SK-N-SH treated with all-trans-retinoic acid at 6 μM for 48 hours (cell line): ENCODE results near the gene LCN12.

Source experiments
- ATAC-seq: fragments of 200-7000 bp; cut with Tn5 transposase; 3 replicates; pipeline ENCODE4 v1.9.1; 2020; ENCODE audit warnings: mild to moderate bottlenecking, moderate library complexity
- ARNTL ChIP-seq: fragments of 450-650 bp; formaldehyde crosslinking; IDR thresholded peaks from 2 replicates; pipeline ENCODE4 v1.5.0; 2020; ENCODE audit warnings: low read depth, mild to moderate bottlenecking, moderate library complexity, borderline replicate concordance
- BACH2 ChIP-seq: fragments of 250-450 bp; sonication (Bioruptor Pico); IDR thresholded peaks from 2 replicates; pipeline ENCODE4 v1.9.0; 2021; ENCODE audit warnings: mild to moderate bottlenecking, borderline replicate concordance
- CSDC2 ChIP-seq: fragments of 250-450 bp; sonication (Bioruptor Pico); IDR thresholded peaks from 2 replicates; pipeline ENCODE4 v1.5.0; 2020; ENCODE audit warnings: mild to moderate bottlenecking, moderate library complexity
- ESRRG ChIP-seq: fragments of 250-450 bp; sonication (Bioruptor Pico); IDR thresholded peaks from 2 replicates; pipeline ENCODE4 v1.6.1; 2021; ENCODE audit warnings: mild to moderate bottlenecking
- ISL1 ChIP-seq: fragments of 250-450 bp; sonication (Bioruptor Pico); IDR thresholded peaks from 2 replicates; pipeline ENCODE4 v2.1.2; 2022; ENCODE audit warnings: mild to moderate bottlenecking, moderate library complexity
- OSR1 ChIP-seq: fragments of 250-450 bp; sonication (Bioruptor Pico); IDR thresholded peaks from 2 replicates; pipeline ENCODE4 v1.8.0; 2022; ENCODE audit warnings: moderate library complexity, mild to moderate bottlenecking, inconsistent platforms
- PPARA ChIP-seq: fragments of 250-450 bp; sonication (Bioruptor Pico); IDR thresholded peaks from 2 replicates; pipeline ENCODE4 v1.5.0; 2020; ENCODE audit warnings: mild to moderate bottlenecking, borderline replicate concordance
- RARB ChIP-seq: fragments of 250-450 bp; sonication (Bioruptor Pico); IDR thresholded peaks from 2 replicates; pipeline ENCODE4 v1.8.0; 2021; ENCODE audit warnings: mild to moderate bottlenecking, moderate library complexity
- SNAI2 ChIP-seq: fragments of 250-450 bp; sonication (Bioruptor Pico); IDR thresholded peaks from 2 replicates; pipeline ENCODE4 v1.5.0; 2020; ENCODE audit warnings: mild to moderate bottlenecking, moderate library complexity
- TCF4 ChIP-seq: fragments of 250-450 bp; sonication (Bioruptor Pico); IDR thresholded peaks from 2 replicates; pipeline ENCODE4 v1.8.0; 2021; ENCODE audit warnings: mild to moderate bottlenecking, moderate library complexity, borderline replicate concordance
- TOX ChIP-seq: fragments of 250-450 bp; sonication (Bioruptor Pico); IDR thresholded peaks from 2 replicates; pipeline ENCODE4 v1.8.0; 2021; ENCODE audit warnings: mild to moderate bottlenecking, moderate library complexity, borderline replicate concordance
- ZC3H10 ChIP-seq: fragments of 250-450 bp; sonication (Bioruptor Pico); IDR thresholded peaks from 2 replicates; pipeline ENCODE4 v1.5.1; 2021; ENCODE audit warnings: mild to moderate bottlenecking, moderate library complexity
- ZFP3 ChIP-seq: fragments of 250-450 bp; sonication (Bioruptor Pico); IDR thresholded peaks from 2 replicates; pipeline ENCODE4 v1.5.0; 2020; ENCODE audit warnings: mild to moderate bottlenecking, moderate library complexity
- ZNF565 ChIP-seq: fragments of 450-650 bp; formaldehyde crosslinking; conservative IDR thresholded peaks from 2 replicates; pipeline ENCODE4 v1.5.0; 2020; ENCODE audit warnings: low read depth, mild to moderate bottlenecking, moderate library complexity
- ZNF70 ChIP-seq: fragments of 450-650 bp; formaldehyde crosslinking; IDR thresholded peaks from 2 replicates; pipeline ENCODE4 v1.5.0; 2020; ENCODE audit warnings: mild to moderate bottlenecking, moderate library complexity
- ZNF8 ChIP-seq: fragments of 450-650 bp; formaldehyde crosslinking; IDR thresholded peaks from 2 replicates; pipeline ENCODE4 v1.5.0; 2020; ENCODE audit warnings: mild to moderate bottlenecking, moderate library complexity
- TF ChIP-seq, protein P1 (sequence below): fragments of 250-450 bp; sonication (Bioruptor Pico); IDR thresholded peaks from 2 replicates; pipeline ENCODE4 v1.5.1; 2021; ENCODE audit warnings: mild to moderate bottlenecking, moderate library complexity
- TF ChIP-seq, protein P2 (sequence below): fragments of 250-450 bp; sonication (Bioruptor Pico); IDR thresholded peaks from 2 replicates; pipeline ENCODE4 v1.8.0; 2020; ENCODE audit warnings: mild to moderate bottlenecking, moderate library complexity, borderline replicate concordance
- TF ChIP-seq, protein P3 (sequence below): fragments of 250-450 bp; sonication (Bioruptor Pico); IDR thresholded peaks from 2 replicates; pipeline ENCODE4 v1.5.1; 2020; ENCODE audit warnings: low read depth, mild to moderate bottlenecking, moderate library complexity
- TF ChIP-seq, protein P4 (sequence below): fragments of 250-450 bp; sonication (Bioruptor Pico); IDR thresholded peaks from 2 replicates; pipeline ENCODE4 v1.8.0; 2021; ENCODE audit warnings: low read depth, mild to moderate bottlenecking, moderate library complexity, borderline replicate concordance
- TF ChIP-seq, protein P5 (sequence below): fragments of 250-450 bp; sonication (Bioruptor Pico); IDR thresholded peaks from 2 replicates; pipeline ENCODE4 v1.5.0; 2020; ENCODE audit warnings: mild to moderate bottlenecking, moderate library complexity

LCN12 gene

DNA sequence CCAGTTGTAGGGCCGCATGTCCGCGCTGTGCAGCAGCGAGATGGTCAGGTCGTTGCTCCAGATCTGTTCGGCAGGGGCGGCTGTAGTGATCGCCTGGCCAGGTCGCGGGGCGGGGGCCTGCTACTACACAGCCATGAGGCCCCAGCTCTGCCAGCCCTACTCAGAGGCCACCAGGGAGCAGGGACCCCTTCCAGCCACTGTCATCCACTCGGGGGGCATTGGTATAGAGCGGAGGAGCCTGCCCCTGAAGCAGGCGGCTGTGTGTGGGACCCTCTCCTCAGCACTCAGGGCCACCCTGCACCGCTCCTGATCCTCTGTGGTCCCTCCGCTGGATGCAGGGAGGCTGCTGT lies 9.2 kb upstream of the LCN12 start (continued):
- TF ChIP-seq, protein P1, sequence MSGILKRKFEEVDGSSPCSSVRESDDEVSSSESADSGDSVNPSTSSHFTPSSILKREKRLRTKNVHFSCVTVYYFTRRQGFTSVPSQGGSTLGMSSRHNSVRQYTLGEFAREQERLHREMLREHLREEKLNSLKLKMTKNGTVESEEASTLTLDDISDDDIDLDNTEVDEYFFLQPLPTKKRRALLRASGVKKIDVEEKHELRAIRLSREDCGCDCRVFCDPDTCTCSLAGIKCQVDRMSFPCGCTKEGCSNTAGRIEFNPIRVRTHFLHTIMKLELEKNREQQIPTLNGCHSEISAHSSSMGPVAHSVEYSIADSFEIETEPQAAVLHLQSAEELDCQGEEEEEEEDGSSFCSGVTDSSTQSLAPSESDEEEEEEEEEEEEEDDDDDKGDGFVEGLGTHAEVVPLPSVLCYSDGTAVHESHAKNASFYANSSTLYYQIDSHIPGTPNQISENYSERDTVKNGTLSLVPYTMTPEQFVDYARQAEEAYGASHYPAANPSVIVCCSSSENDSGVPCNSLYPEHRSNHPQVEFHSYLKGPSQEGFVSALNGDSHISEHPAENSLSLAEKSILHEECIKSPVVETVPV = no peak
- TF ChIP-seq, all 23 proteins: peak for 0

DNA sequence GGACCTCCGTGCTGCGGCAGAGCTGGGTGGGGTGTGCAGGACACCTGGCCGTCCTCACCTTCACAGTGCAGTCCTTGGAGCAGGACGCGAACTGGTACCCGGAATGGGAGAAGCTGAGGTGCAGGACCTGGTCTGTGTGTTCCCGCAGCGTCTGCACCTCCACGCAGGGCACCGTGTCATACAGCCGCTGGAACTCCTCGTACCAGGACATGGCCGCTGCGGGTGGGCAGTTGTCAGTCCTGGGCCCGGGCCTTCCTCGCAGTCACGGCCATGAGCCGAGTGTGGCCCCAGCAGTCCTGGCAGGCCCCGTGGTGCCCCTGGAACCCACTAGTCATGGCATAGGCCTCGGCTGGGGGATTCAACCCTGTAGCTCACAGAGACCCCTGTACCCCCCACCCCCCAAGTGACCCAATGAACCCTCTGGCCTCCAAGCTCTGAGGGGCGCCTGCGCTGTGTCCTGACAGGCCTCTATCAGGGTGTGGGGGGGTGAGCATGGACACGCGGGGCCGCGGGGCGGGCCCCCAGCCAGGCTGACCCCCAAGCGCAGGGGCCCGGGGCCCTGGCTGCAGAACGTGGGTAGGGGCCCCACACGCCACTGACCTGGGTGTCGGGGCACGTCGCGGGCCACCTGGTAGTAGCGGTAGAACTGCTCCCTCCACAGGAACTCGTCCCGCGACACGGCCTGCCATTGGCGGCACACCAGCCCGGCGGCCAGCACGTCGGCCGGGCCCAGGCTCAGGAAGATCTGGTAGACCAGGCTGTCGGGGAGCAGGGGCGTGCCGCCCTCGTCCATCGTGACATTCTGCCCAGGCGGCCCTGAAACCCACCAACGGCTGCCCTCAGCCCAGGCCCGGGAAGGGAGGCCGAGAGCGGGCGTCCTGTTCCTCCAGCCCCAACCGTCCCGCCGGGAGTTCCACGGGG lies 8.5 kb upstream of the LCN12 start:
- TF ChIP-seq TCF4 (CRISPR knock-in tag) (no peak), TOX (no peak), ZNF565 (no peak), RARB (CRISPR knock-in tag) (no peak), SNAI2 (CRISPR knock-in tag) (no peak), ESRRG (CRISPR knock-in tag) (no peak), ZFP3 (CRISPR knock-in tag) (no peak), PPARA (CRISPR knock-in tag) (no peak), OSR1 (CRISPR knock-in tag) (no peak), CSDC2 (CRISPR knock-in tag) (no peak), BACH2 (CRISPR knock-in tag) (no peak), ZC3H10 (CRISPR knock-in tag) (no peak), ARNTL (CRISPR knock-in tag) (no peak), ZNF70 (CRISPR knock-in tag) (no peak), ZNF8 (CRISPR knock-in tag) (no peak), ISL1 (CRISPR knock-in tag) (no peak)
- TF ChIP-seq, protein P2, sequence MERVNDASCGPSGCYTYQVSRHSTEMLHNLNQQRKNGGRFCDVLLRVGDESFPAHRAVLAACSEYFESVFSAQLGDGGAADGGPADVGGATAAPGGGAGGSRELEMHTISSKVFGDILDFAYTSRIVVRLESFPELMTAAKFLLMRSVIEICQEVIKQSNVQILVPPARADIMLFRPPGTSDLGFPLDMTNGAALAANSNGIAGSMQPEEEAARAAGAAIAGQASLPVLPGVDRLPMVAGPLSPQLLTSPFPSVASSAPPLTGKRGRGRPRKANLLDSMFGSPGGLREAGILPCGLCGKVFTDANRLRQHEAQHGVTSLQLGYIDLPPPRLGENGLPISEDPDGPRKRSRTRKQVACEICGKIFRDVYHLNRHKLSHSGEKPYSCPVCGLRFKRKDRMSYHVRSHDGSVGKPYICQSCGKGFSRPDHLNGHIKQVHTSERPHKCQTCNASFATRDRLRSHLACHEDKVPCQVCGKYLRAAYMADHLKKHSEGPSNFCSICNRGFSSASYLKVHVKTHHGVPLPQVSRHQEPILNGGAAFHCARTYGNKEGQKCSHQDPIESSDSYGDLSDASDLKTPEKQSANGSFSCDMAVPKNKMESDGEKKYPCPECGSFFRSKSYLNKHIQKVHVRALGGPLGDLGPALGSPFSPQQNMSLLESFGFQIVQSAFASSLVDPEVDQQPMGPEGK = no peak
- TF ChIP-seq, protein P3, sequence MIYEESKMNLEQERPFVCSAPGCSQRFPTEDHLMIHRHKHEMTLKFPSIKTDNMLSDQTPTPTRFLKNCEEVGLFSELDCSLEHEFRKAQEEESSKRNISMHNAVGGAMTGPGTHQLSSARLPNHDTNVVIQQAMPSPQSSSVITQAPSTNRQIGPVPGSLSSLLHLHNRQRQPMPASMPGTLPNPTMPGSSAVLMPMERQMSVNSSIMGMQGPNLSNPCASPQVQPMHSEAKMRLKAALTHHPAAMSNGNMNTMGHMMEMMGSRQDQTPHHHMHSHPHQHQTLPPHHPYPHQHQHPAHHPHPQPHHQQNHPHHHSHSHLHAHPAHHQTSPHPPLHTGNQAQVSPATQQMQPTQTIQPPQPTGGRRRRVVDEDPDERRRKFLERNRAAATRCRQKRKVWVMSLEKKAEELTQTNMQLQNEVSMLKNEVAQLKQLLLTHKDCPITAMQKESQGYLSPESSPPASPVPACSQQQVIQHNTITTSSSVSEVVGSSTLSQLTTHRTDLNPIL = no peak
- TF ChIP-seq, protein P4, sequence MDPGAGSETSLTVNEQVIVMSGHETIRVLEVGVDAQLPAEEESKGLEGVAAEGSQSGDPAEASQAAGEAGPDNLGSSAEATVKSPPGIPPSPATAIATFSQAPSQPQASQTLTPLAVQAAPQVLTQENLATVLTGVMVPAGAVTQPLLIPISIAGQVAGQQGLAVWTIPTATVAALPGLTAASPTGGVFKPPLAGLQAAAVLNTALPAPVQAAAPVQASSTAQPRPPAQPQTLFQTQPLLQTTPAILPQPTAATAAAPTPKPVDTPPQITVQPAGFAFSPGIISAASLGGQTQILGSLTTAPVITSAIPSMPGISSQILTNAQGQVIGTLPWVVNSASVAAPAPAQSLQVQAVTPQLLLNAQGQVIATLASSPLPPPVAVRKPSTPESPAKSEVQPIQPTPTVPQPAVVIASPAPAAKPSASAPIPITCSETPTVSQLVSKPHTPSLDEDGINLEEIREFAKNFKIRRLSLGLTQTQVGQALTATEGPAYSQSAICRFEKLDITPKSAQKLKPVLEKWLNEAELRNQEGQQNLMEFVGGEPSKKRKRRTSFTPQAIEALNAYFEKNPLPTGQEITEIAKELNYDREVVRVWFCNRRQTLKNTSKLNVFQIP = no peak
- TF ChIP-seq, protein P5, sequence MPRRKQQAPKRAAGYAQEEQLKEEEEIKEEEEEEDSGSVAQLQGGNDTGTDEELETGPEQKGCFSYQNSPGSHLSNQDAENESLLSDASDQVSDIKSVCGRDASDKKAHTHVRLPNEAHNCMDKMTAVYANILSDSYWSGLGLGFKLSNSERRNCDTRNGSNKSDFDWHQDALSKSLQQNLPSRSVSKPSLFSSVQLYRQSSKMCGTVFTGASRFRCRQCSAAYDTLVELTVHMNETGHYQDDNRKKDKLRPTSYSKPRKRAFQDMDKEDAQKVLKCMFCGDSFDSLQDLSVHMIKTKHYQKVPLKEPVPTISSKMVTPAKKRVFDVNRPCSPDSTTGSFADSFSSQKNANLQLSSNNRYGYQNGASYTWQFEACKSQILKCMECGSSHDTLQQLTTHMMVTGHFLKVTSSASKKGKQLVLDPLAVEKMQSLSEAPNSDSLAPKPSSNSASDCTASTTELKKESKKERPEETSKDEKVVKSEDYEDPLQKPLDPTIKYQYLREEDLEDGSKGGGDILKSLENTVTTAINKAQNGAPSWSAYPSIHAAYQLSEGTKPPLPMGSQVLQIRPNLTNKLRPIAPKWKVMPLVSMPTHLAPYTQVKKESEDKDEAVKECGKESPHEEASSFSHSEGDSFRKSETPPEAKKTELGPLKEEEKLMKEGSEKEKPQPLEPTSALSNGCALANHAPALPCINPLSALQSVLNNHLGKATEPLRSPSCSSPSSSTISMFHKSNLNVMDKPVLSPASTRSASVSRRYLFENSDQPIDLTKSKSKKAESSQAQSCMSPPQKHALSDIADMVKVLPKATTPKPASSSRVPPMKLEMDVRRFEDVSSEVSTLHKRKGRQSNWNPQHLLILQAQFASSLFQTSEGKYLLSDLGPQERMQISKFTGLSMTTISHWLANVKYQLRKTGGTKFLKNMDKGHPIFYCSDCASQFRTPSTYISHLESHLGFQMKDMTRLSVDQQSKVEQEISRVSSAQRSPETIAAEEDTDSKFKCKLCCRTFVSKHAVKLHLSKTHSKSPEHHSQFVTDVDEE (CRISPR knock-in tag) = no peak
- peak; percentile 42 for ATAC-seq

DNA sequence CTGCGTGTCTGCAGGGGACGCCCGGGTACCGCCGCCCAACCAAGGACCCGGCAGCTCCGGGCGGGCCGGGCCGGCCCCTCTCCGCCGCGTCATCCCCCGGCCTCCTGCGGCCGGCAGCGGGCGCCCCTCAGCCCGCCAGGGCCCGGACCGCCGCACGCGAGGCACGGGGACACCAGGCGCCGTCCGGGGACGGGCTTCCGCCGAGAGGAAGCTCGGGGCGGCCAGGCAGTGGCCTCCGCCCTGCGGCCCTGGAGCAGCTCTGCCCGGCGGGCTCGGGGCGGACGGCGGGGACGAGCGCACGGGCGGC lies 7.9 kb upstream of the LCN12 start:
- no peak for TF ChIP-seq ZNF565

More for the DNA sequence above, 7.9 kb upstream of the LCN12 start:
- peak; percentile 48 for ATAC-seq
